Activated T-helper 1 cell treated with anti-CD3 and anti-CD28 coated beads, Interleukin-12 subunit alpha, Interleukin-12 subunit beta, Interleukin-2, Interleukin-4 antibody, amounts not matched to agents 30 ng/mL and 10 ng/mL and 1 ng/mL, durations not matched to agents 14 hours and 24 hours and 36 hours (primary cell): ENCODE measurements around the gene ALDH1A3. TPM values are rescaled to one million over a fixed set of nuclear protein-coding genes. Genes with fewer than 3 reads are reported as not detected.

Experiments
- DNase-seq: peaks from one replicate; pipeline ENCODE4 v3.0.0; 2021; ENCODE audit warnings: low spot score
- H3K27ac Mint-ChIP-seq: one replicate; pipeline ENCODE4 v1.8.0; 2021; ENCODE audit warnings: mild to moderate bottlenecking, mixed read lengths
- H3K27me3 Mint-ChIP-seq: one replicate; pipeline ENCODE4 v1.8.0; 2022; ENCODE audit warnings: mild to moderate bottlenecking, moderate library complexity, mixed read lengths; ENCODE audit not compliant: insufficient read depth
- H3K36me3 Mint-ChIP-seq: one replicate; pipeline ENCODE4 v1.8.0; 2021; ENCODE audit warnings: low read depth, mixed read lengths
- H3K4me1 Mint-ChIP-seq: one replicate; pipeline ENCODE4 v1.8.0; 2021; ENCODE audit warnings: low read depth, mixed read lengths
- H3K4me3 Mint-ChIP-seq: one replicate; pipeline ENCODE4 v1.8.0; 2021; ENCODE audit warnings: mild to moderate bottlenecking, moderate library complexity, mixed read lengths
- H3K9me3 Mint-ChIP-seq: one replicate; pipeline ENCODE4 v1.8.0; 2021; ENCODE audit warnings: mixed read lengths
- intact Hi-C: fragments of 100-400 bp; cut with micrococcal nuclease; formaldehyde crosslinking; loops from one replicate; pipeline ENCODE4 v1.15.1; 2024
- total RNA-seq: library from RNA; stranded (reverse); gene quantifications from 2 replicates; pipeline ENCODE4 v1.2.3, GENCODE V29; 2022

Gene ALDH1A3
- total RNA-seq, 1 donor from 2014 or later, result not detected

GRCh38 chr15:100880139-100880896 lies 687 bp downstream of the ALDH1A3 start:
- intact Hi-C loops, result no loop called here
- DNase-seq, result no peak
- H3K27ac Mint-ChIP-seq, result no peak overlapping the region
- peaks cover 64% of the 10 kb centered on the region for H3K27me3 Mint-ChIP-seq
- H3K36me3 Mint-ChIP-seq, result no peaks in the 10 kb centered on the region
- no peak overlapping the region for H3K4me3 Mint-ChIP-seq
- no peaks in the 10 kb centered on the region for H3K9me3 Mint-ChIP-seq
- no peaks in the 10 kb centered on the region for H3K4me1 Mint-ChIP-seq

GRCh38 chr15:100880897-100881242 lies 1.2 kb downstream of the ALDH1A3 start:
- no peak for DNase-seq
- H3K9me3 Mint-ChIP-seq, result no peaks in the 10 kb centered on the region
- H3K4me3 Mint-ChIP-seq, result no peak overlapping the region
- peaks cover 64% of the 10 kb centered on the region for H3K27me3 Mint-ChIP-seq
- H3K4me1 Mint-ChIP-seq, result no peaks in the 10 kb centered on the region
- no peak overlapping the region for H3K27ac Mint-ChIP-seq
- intact Hi-C loops, result no loop called here
- no peaks in the 10 kb centered on the region for H3K36me3 Mint-ChIP-seq

GRCh38 chr15:100881573-100882336 lies 2.1 kb downstream of the ALDH1A3 start:
- Mint-ChIP-seq H3K27ac (no peak overlapping the region), H3K36me3 (no peaks in the 10 kb centered on the region), H3K4me1 (no peaks in the 10 kb centered on the region), H3K9me3 (no peaks in the 10 kb centered on the region), H3K27me3 (peaks cover 61% of the 10 kb centered on the region), H3K4me3 (no peak overlapping the region)
- no peak for DNase-seq
- intact Hi-C loops, result no loop called here

GRCh38 chr15:100885116-100885515 lies 5.5 kb downstream of the ALDH1A3 start:
- no peak overlapping the region for H3K27ac Mint-ChIP-seq
- intact Hi-C loops, result no loop called here
- H3K4me1 Mint-ChIP-seq, result no peaks in the 10 kb centered on the region
- H3K36me3 Mint-ChIP-seq, result no peaks in the 10 kb centered on the region
- no peak overlapping the region for H3K4me3 Mint-ChIP-seq
- no peak for DNase-seq
- no peaks in the 10 kb centered on the region for H3K9me3 Mint-ChIP-seq
- H3K27me3 Mint-ChIP-seq, result peaks cover 55% of the 10 kb centered on the region

- no peaks in the 10 kb centered on the region for H3K9me3 Mint-ChIP-seq
- no peaks in the 10 kb centered on the region for H3K4me1 Mint-ChIP-seq
- peaks cover 49% of the 10 kb centered on the region for H3K27me3 Mint-ChIP-seq
Measured at GRCh38 chr15:100885811-100886210, 6.2 kb downstream of the ALDH1A3 start.

GRCh38 chr15:100887211-100887913 lies 7.7 kb downstream of the ALDH1A3 start:
- intact Hi-C loops, result no loop called here
- no peaks in the 10 kb centered on the region for H3K9me3 Mint-ChIP-seq
- no peak overlapping the region for H3K4me3 Mint-ChIP-seq
- DNase-seq, result no peak
- no peaks in the 10 kb centered on the region for H3K36me3 Mint-ChIP-seq
- H3K27ac Mint-ChIP-seq, result no peak overlapping the region
- peaks cover 43% of the 10 kb centered on the region for H3K27me3 Mint-ChIP-seq
- H3K4me1 Mint-ChIP-seq, result no peaks in the 10 kb centered on the region

More at GRCh38 chr15:100885811-100886210, 6.2 kb downstream of the ALDH1A3 start:
- Mint-ChIP-seq H3K4me3 (no peak overlapping the region), H3K27ac (no peak overlapping the region), H3K36me3 (no peaks in the 10 kb centered on the region)
- no peak for DNase-seq
- intact Hi-C loops, result no loop called here

GRCh38 chr15:100889385-100890050 lies 9.9 kb downstream of the ALDH1A3 start:
- no peak overlapping the region for H3K27ac Mint-ChIP-seq
- DNase-seq, result no peak
- H3K4me1 Mint-ChIP-seq, result no peaks in the 10 kb centered on the region
- H3K27me3 Mint-ChIP-seq, result peaks cover 29% of the 10 kb centered on the region
- intact Hi-C loops, result no loop called here
- H3K9me3 Mint-ChIP-seq, result no peaks in the 10 kb centered on the region
- H3K4me3 Mint-ChIP-seq, result no peak overlapping the region
- H3K36me3 Mint-ChIP-seq, result no peaks in the 10 kb centered on the region

- no peaks in the 10 kb centered on the region for H3K36me3 Mint-ChIP-seq
- peaks cover 27% of the 10 kb centered on the region for H3K27me3 Mint-ChIP-seq
- no peak overlapping the region for H3K4me3 Mint-ChIP-seq
- intact Hi-C loops, result no loop called here
- DNase-seq, result no peak
- no peaks in the 10 kb centered on the region for H3K4me1 Mint-ChIP-seq
- H3K27ac Mint-ChIP-seq, result no peak overlapping the region
- no peaks in the 10 kb centered on the region for H3K9me3 Mint-ChIP-seq
Measured at GRCh38 chr15:100890051-100890720, 10.6 kb downstream of the ALDH1A3 start.

- no peaks in the 10 kb centered on the region for H3K9me3 Mint-ChIP-seq
- H3K4me1 Mint-ChIP-seq, result no peaks in the 10 kb centered on the region
- peaks cover 27% of the 10 kb centered on the region for H3K27me3 Mint-ChIP-seq
- intact Hi-C loops, result no loop called here
- no peak for DNase-seq
- no peak overlapping the region for H3K4me3 Mint-ChIP-seq
- no peak overlapping the region for H3K27ac Mint-ChIP-seq
- no peaks in the 10 kb centered on the region for H3K36me3 Mint-ChIP-seq
Measured at GRCh38 chr15:100890850-100891249, 11.2 kb downstream of the ALDH1A3 start.

- Mint-ChIP-seq H3K4me1 (no peaks in the 10 kb centered on the region), H3K9me3 (no peaks in the 10 kb centered on the region), H3K36me3 (no peaks in the 10 kb centered on the region), H3K27ac (no peak overlapping the region), H3K27me3 (peaks cover 27% of the 10 kb centered on the region), H3K4me3 (no peak overlapping the region)
- intact Hi-C loops, result no loop called here
- DNase-seq, result no peak
Measured at GRCh38 chr15:100891307-100892012, 11.8 kb downstream of the ALDH1A3 start.

GRCh38 chr15:100892013-100892355 lies 12.4 kb downstream of the ALDH1A3 start:
- no peak overlapping the region for H3K27ac Mint-ChIP-seq
- intact Hi-C loops, result no loop called here
- H3K36me3 Mint-ChIP-seq, result no peaks in the 10 kb centered on the region

More at GRCh38 chr15:100892013-100892355, 12.4 kb downstream of the ALDH1A3 start:
- peaks cover 24% of the 10 kb centered on the region for H3K27me3 Mint-ChIP-seq
- H3K4me1 Mint-ChIP-seq, result no peaks in the 10 kb centered on the region
- H3K9me3 Mint-ChIP-seq, result no peaks in the 10 kb centered on the region
- H3K4me3 Mint-ChIP-seq, result no peak overlapping the region
- no peak for DNase-seq
